ENCODE data around the gene CNGA4.
"Not testable (repeated sequence)": the region's sequence is repeated elsewhere in the genome, so short reads cannot be mapped to it uniquely, and the experiment has no call there.

- not testable (repeated sequence) for TF ChIP-seq CTCF, POLR2A (IDR thresholded peaks at IDR 0.05)
Observed at GRCh38 chr11:6280809-6281208, 41.9 kb downstream of the CNGA4 start.

All from Peyer's patch (tissue), 4 donors.